KMS-11 (cell line): ENCODE data around the gene CETN2.

Experiments used
- H2AFZ ChIP-seq: fragments of 200-600 bp; sonication (generic); 2 replicates; pipeline ENCODE4 v1.6.1; 2016; ENCODE audit warnings: antibody characterized with exemption, mixed run types, low read depth
- H3K27ac ChIP-seq: fragments of 200-600 bp; sonication (generic); 2 replicates; pipeline ENCODE4 v1.6.1; 2016; ENCODE audit warnings: mild to moderate bottlenecking, mixed run types
- H3K27me3 ChIP-seq: fragments of 200-600 bp; sonication (generic); 2 replicates; pipeline ENCODE4 v1.6.1; 2017; ENCODE audit warnings: mild to moderate bottlenecking, low read depth, mixed run types, moderate library complexity; ENCODE audit not compliant: insufficient read depth
- H3K36me3 ChIP-seq: fragments of 200-600 bp; sonication (generic); 2 replicates; pipeline ENCODE4 v1.6.1; 2017; ENCODE audit warnings: mild to moderate bottlenecking, mixed run types; ENCODE audit not compliant: insufficient read depth
- H3K4me1 ChIP-seq: fragments of 200-600 bp; sonication (generic); 2 replicates; pipeline ENCODE4 v1.6.1; 2016; ENCODE audit warnings: mild to moderate bottlenecking, low read depth, mixed run types; ENCODE audit not compliant: poor library complexity, severe bottlenecking
- H3K4me2 ChIP-seq: fragments of 200-600 bp; sonication (generic); 2 replicates; pipeline ENCODE4 v1.7.0; 2016; ENCODE audit warnings: mild to moderate bottlenecking, mixed run types
- H3K4me3 ChIP-seq: fragments of 200-600 bp; sonication (generic); IDR thresholded peaks from 2 replicates; pipeline ENCODE4 v1.6.1; 2017; ENCODE audit warnings: low read depth, low read length, mixed read lengths; ENCODE audit not compliant: insufficient read depth
- H3K79me2 ChIP-seq: fragments of 200-600 bp; sonication (generic); 2 replicates; pipeline ENCODE4 v1.6.1; 2016; ENCODE audit warnings: low read depth, mixed run types; ENCODE audit not compliant: insufficient read depth
- H3K9ac ChIP-seq: fragments of 200-600 bp; sonication (generic); 2 replicates; pipeline ENCODE4 v1.6.1; 2016; ENCODE audit warnings: mild to moderate bottlenecking, mixed run types
- H4K20me1 ChIP-seq: fragments of 200-600 bp; sonication (generic); 2 replicates; pipeline ENCODE4 v1.6.1; 2016; ENCODE audit warnings: mild to moderate bottlenecking, mixed run types; ENCODE audit not compliant: insufficient read depth
- CTCF ChIP-seq: fragments of 200-600 bp; sonication (generic); conservative IDR thresholded peaks from 2 replicates; pipeline ENCODE4 v1.6.1; 2017; ENCODE audit warnings: low read depth, mild to moderate bottlenecking, antibody characterized with exemption, low read length, moderate library complexity, mixed read lengths

CETN2 gene

GRCh38 chrX:152865232-152865920 is 34.8 kb upstream of the CETN2 start:
- Histone ChIP-seq H3K36me3 (no peaks in the 10 kb centered on the region), H4K20me1 (no peaks in the 10 kb centered on the region), H3K4me1 (no peaks in the 10 kb centered on the region), H3K4me3 (no peak overlapping the region), H3K4me2 (no peak overlapping the region), H3K79me2 (no peaks in the 10 kb centered on the region), H3K9ac (no peak overlapping the region), H2AFZ (no peak overlapping the region), H3K27ac (no peak overlapping the region), H3K27me3 (no peaks in the 10 kb centered on the region)
- no peak for TF ChIP-seq CTCF

- Histone ChIP-seq H2AFZ (no peak overlapping the region), H3K9ac (no peak overlapping the region), H4K20me1 (no peaks in the 10 kb centered on the region), H3K36me3 (no peaks in the 10 kb centered on the region), H3K4me3 (no peak overlapping the region), H3K27ac (no peak overlapping the region), H3K4me2 (no peak overlapping the region), H3K4me1 (no peaks in the 10 kb centered on the region), H3K27me3 (no peaks in the 10 kb centered on the region), H3K79me2 (no peaks in the 10 kb centered on the region)
- TF ChIP-seq CTCF, result no peak
Measured at GRCh38 chrX:152861826-152862225, 31.3 kb upstream of the CETN2 start.

- no peak overlapping the region for H3K4me3 ChIP-seq
- H3K9ac ChIP-seq, result no peak overlapping the region
- H4K20me1 ChIP-seq, result no peaks in the 10 kb centered on the region
- H3K27me3 ChIP-seq, result no peaks in the 10 kb centered on the region
- no peak for TF ChIP-seq CTCF
- H3K79me2 ChIP-seq, result no peaks in the 10 kb centered on the region
- H3K36me3 ChIP-seq, result no peaks in the 10 kb centered on the region
- no peak overlapping the region for H3K4me2 ChIP-seq
- no peak overlapping the region for H2AFZ ChIP-seq
- no peaks in the 10 kb centered on the region for H3K4me1 ChIP-seq
- H3K27ac ChIP-seq, result no peak overlapping the region
Measured at GRCh38 chrX:152861116-152861515, 30.6 kb upstream of the CETN2 start.

- no peak overlapping the region for H3K4me2 ChIP-seq
- no peak overlapping the region for H3K9ac ChIP-seq
- H3K4me3 ChIP-seq, result no peak overlapping the region
- no peak overlapping the region for H3K27ac ChIP-seq
- H2AFZ ChIP-seq, result no peak overlapping the region
- no peak for TF ChIP-seq CTCF
- H3K4me1 ChIP-seq, result no peaks in the 10 kb centered on the region
- no peaks in the 10 kb centered on the region for H3K27me3 ChIP-seq
- no peaks in the 10 kb centered on the region for H4K20me1 ChIP-seq
- H3K79me2 ChIP-seq, result no peaks in the 10 kb centered on the region
- no peaks in the 10 kb centered on the region for H3K36me3 ChIP-seq
Measured at GRCh38 chrX:152853986-152854385, 23.4 kb upstream of the CETN2 start.
